ES-I3 (cell line): Measurements from ENCODE around the gene KIF5C.

Experiments
- H3K36me3 ChIP-seq: 2 replicates; pipeline ENCODE4 v1.6.1; 2013; ENCODE audit warnings: mild to moderate bottlenecking, low read length, control low read depth, moderate library complexity; ENCODE audit not compliant: insufficient read depth
- H3K4me1 ChIP-seq: 2 replicates; pipeline ENCODE4 v1.6.1; 2013; ENCODE audit warnings: mild to moderate bottlenecking, control low read depth, low read length; ENCODE audit not compliant: insufficient read depth
- H3K9ac ChIP-seq: 2 replicates; pipeline ENCODE4 v1.6.1; 2013; ENCODE audit warnings: low read depth, mild to moderate bottlenecking, low read length, moderate library complexity
- H3K9me3 ChIP-seq: 2 replicates; pipeline ENCODE4 v1.6.1; 2013; ENCODE audit warnings: mild to moderate bottlenecking, low read length, moderate library complexity; ENCODE audit not compliant: control insufficient read depth, insufficient read depth

Gene KIF5C

GRCh38 chr2:149002891-149003740 lies 128.1 kb downstream of the KIF5C start:
- no peak overlapping the region for H3K9ac ChIP-seq
- H3K9me3 ChIP-seq = no peaks in the 10 kb centered on the region; the same call in 1 of the 2 replicates
- H3K4me1 ChIP-seq = peaks cover 14% of the 10 kb centered on the region
- H3K36me3 ChIP-seq = peaks cover 20% of the 10 kb centered on the region; the same call in 1 of the 2 replicates

- Histone ChIP-seq H3K9ac (no peak overlapping the region), H3K9me3 (no peaks in the 10 kb centered on the region; the same call in 1 of the 2 replicates), H3K36me3 (peaks cover 20% of the 10 kb centered on the region; the same call in 1 of the 2 replicates), H3K4me1 (peaks cover 16% of the 10 kb centered on the region)
Measured at GRCh38 chr2:149004836-149005235, 129.8 kb downstream of the KIF5C start.

- Histone ChIP-seq H3K9me3 (no peaks in the 10 kb centered on the region; the same call in 1 of the 2 replicates), H3K36me3 (peaks cover 20% of the 10 kb centered on the region; the same call in 1 of the 2 replicates), H3K9ac (no peak overlapping the region), H3K4me1 (peaks cover 9% of the 10 kb centered on the region)
Measured at GRCh38 chr2:149005471-149006077, 130.5 kb downstream of the KIF5C start.

GRCh38 chr2:149006883-149007543 lies 132.0 kb downstream of the KIF5C start:
- H3K4me1 ChIP-seq = peaks cover 7% of the 10 kb centered on the region
- no peaks in the 10 kb centered on the region; the same call in 1 of the 2 replicates for H3K9me3 ChIP-seq
- H3K36me3 ChIP-seq = peaks cover 14% of the 10 kb centered on the region; the same call in 1 of the 2 replicates
- no peak overlapping the region for H3K9ac ChIP-seq

- Histone ChIP-seq H3K9me3 (no peaks in the 10 kb centered on the region), H3K9ac (no peak overlapping the region), H3K36me3 (peaks cover 8% of the 10 kb centered on the region; the same call in 1 of the 2 replicates)
Measured at GRCh38 chr2:149008381-149008780, 133.4 kb downstream of the KIF5C start.

GRCh38 chr2:149009576-149010461 lies 134.8 kb downstream of the KIF5C start:
- H3K9ac ChIP-seq = no peak overlapping the region
- no peaks in the 10 kb centered on the region for H3K9me3 ChIP-seq
- H3K36me3 ChIP-seq = peaks cover 8% of the 10 kb centered on the region; the same call in 1 of the 2 replicates
- peaks cover 7% of the 10 kb centered on the region for H3K4me1 ChIP-seq

More at GRCh38 chr2:149008381-149008780, 133.4 kb downstream of the KIF5C start:
- peaks cover 7% of the 10 kb centered on the region for H3K4me1 ChIP-seq

- no peak overlapping the region for H3K9ac ChIP-seq
- peaks cover 13% of the 10 kb centered on the region for H3K4me1 ChIP-seq
- H3K9me3 ChIP-seq = no peaks in the 10 kb centered on the region
- peaks cover 14% of the 10 kb centered on the region; the same call in 1 of the 2 replicates for H3K36me3 ChIP-seq
Measured at GRCh38 chr2:149012545-149012944, 137.5 kb downstream of the KIF5C start.

GRCh38 chr2:149015501-149015900 lies 140.5 kb downstream of the KIF5C start:
- peaks cover 16% of the 10 kb centered on the region; the same call in 1 of the 2 replicates for H3K36me3 ChIP-seq
- peaks cover 6% of the 10 kb centered on the region for H3K4me1 ChIP-seq
- no peaks in the 10 kb centered on the region for H3K9me3 ChIP-seq
- no peak overlapping the region for H3K9ac ChIP-seq

- Histone ChIP-seq H3K9ac (no peak overlapping the region), H3K36me3 (peaks cover 16% of the 10 kb centered on the region; the same call in 1 of the 2 replicates), H3K9me3 (no peaks in the 10 kb centered on the region), H3K4me1 (peaks cover 6% of the 10 kb centered on the region)
Measured at GRCh38 chr2:149015926-149016563, 141.0 kb downstream of the KIF5C start.

- H3K9me3 ChIP-seq = no peaks in the 10 kb centered on the region
- H3K9ac ChIP-seq = no peak overlapping the region
- peaks cover 6% of the 10 kb centered on the region for H3K4me1 ChIP-seq
- peaks cover 11% of the 10 kb centered on the region; the same call in 1 of the 2 replicates for H3K36me3 ChIP-seq
Measured at GRCh38 chr2:149017116-149017985, 142.3 kb downstream of the KIF5C start.

GRCh38 chr2:149018981-149019380 lies 144.0 kb downstream of the KIF5C start:
- peaks cover 8% of the 10 kb centered on the region; the same call in 1 of the 2 replicates for H3K36me3 ChIP-seq
- H3K9me3 ChIP-seq = no peaks in the 10 kb centered on the region
- no peak overlapping the region for H3K9ac ChIP-seq
- peaks cover 6% of the 10 kb centered on the region for H3K4me1 ChIP-seq

- no peaks in the 10 kb centered on the region for H3K9me3 ChIP-seq
- H3K9ac ChIP-seq = no peak overlapping the region
- peaks cover 8% of the 10 kb centered on the region; the same call in 1 of the 2 replicates for H3K36me3 ChIP-seq
- peaks cover 6% of the 10 kb centered on the region for H3K4me1 ChIP-seq
Measured at GRCh38 chr2:149019768-149020167, 144.7 kb downstream of the KIF5C start.
